Sigmoid colon (tissue), 7 donors: ENCODE data around the gene INSRR. TPM values are rescaled to one million over a fixed set of nuclear protein-coding genes. Genes with fewer than 3 reads are reported as not detected.
A peak's percentile ranks its signal among the peaks of the same experiment; 100 is the strongest.

ENCODE experiments used
- DNase-seq: peaks from one replicate; pipeline ENCODE4 v3.0.0-alpha.2; 2019
- H3K27ac ChIP-seq, 4 donors: fragments of 200-600 bp; sonication (generic); one replicate each; pipeline ENCODE4 v1.5.1; 2016 to 2019; ENCODE audit warnings: mild to moderate bottlenecking in 1 of 4
- H3K27me3 ChIP-seq, 3 donors: fragments of 200-600 bp; sonication (generic); one replicate each; pipeline ENCODE4 v1.5.1; 2019; ENCODE audit warnings: mild to moderate bottlenecking in 1 of 3
- H3K36me3 ChIP-seq, 4 donors: fragments of 200-600 bp; sonication (generic); one replicate each; pipeline ENCODE4 v1.5.1; 2016 to 2019
- H3K4me1 ChIP-seq, 4 donors: fragments of 200-600 bp; sonication (generic); one replicate each; pipeline ENCODE4 v1.5.1; 2017 to 2019
- H3K4me3 ChIP-seq, 4 donors: fragments of 200-600 bp; sonication (generic); one replicate each; pipeline ENCODE4 v1.5.1; 2017 to 2019; ENCODE audit warnings: mild to moderate bottlenecking in 2 of 4, moderate library complexity in 1 of 4
- H3K9me3 ChIP-seq, 4 donors: fragments of 200-600 bp in 3 of 4; sonication (generic) in 3 of 4; one replicate each; pipeline versions ENCODE4 v1.5.1 to v1.6.1; 2013 to 2019
- EP300 ChIP-seq, 4 donors: sonication (generic); formaldehyde crosslinking; IDR thresholded peaks; one replicate each; pipeline ENCODE4 v1.6.1; 2017; ENCODE audit warnings: antibody characterized with exemption in 4 of 4
- POLR2A ChIP-seq, 2 donors: fragments of 450-650 bp; IDR thresholded peaks; one replicate each; pipeline ENCODE4 v1.6.1; 2016; ENCODE audit warnings: antibody characterized with exemption in 2 of 2, mild to moderate bottlenecking in 2 of 2, moderate library complexity in 2 of 2
- POLR2AphosphoS5 ChIP-seq, 4 donors: sonication (generic); formaldehyde crosslinking; IDR thresholded peaks; one replicate each; pipeline ENCODE4 v1.6.1; 2017; ENCODE audit warnings: antibody characterized with exemption in 4 of 4
- WGBS, 2 donors: extraction: QIAGEN DNeasy Blood & Tissue Kit; methylation state at CpG; one replicate each; pipeline ENCODE4 v1.1.7; 2013; 5-methylcytosine and 5-hydroxymethylcytosine counted together
- intact Hi-C: fragments of 100-400 bp; cut with DNase I; formaldehyde crosslinking; loops from one replicate; pipeline ENCODE4 v1.15.1; 2023
- polyA plus RNA-seq, 3 donors: library from polyadenylated mRNA; stranded (reverse); fragments of 200-250 nt; gene quantifications; one replicate each; pipeline ENCODE4 v1.2.3, GENCODE V29; 2013
- total RNA-seq, 4 donors: library from RNA; depleted of rRNA; stranded (reverse); fragments of >200 nt; gene quantifications; one replicate each; pipeline ENCODE4 v1.1.0, GENCODE V29; 2016
- TF ChIP-seq, protein P1 (sequence below), 4 experiments: fragments of 450-650 bp in 3 of 4; fragments of 200-600 bp in 1 of 4; IDR thresholded peaks; one replicate each; pipeline ENCODE4 v1.5.1; 2016 to 2019; ENCODE audit warnings: antibody characterized with exemption in 4 of 4, mild to moderate bottlenecking in 3 of 4, moderate library complexity in 2 of 4
- donor health status: healthy with polysubstance abuse.
- donor health status: Bipolar disorder and iron deficiency.
- donor health status: healthy.

INSRR gene
- total and polyA plus RNA-seq, 7 donors: 0.06 TPM; not detected in 6

DNA sequence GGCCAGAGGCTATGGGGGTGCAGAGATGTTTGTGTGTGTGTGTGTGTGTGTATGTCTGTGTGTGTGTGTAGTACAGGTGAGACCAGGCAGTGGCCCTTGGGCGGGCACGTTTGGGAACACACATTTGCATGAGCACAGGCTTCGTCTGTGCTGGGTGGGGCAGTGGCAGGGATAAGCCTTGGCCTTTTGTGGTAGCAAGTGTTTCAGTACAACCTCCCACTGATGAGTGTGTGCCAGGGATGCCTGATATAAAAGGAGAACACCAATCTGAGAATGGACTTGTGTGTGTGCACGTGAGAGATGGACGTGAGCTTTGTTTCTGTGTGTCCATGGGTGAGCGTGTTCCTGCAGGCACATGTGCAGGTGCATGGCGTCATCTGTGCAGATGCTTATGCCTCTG, 4.7 kb upstream of the INSRR start:
- TF ChIP-seq, protein P1, sequence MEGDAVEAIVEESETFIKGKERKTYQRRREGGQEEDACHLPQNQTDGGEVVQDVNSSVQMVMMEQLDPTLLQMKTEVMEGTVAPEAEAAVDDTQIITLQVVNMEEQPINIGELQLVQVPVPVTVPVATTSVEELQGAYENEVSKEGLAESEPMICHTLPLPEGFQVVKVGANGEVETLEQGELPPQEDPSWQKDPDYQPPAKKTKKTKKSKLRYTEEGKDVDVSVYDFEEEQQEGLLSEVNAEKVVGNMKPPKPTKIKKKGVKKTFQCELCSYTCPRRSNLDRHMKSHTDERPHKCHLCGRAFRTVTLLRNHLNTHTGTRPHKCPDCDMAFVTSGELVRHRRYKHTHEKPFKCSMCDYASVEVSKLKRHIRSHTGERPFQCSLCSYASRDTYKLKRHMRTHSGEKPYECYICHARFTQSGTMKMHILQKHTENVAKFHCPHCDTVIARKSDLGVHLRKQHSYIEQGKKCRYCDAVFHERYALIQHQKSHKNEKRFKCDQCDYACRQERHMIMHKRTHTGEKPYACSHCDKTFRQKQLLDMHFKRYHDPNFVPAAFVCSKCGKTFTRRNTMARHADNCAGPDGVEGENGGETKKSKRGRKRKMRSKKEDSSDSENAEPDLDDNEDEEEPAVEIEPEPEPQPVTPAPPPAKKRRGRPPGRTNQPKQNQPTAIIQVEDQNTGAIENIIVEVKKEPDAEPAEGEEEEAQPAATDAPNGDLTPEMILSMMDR (IDR thresholded peaks at IDR 0.05): no peak
- TF ChIP-seq POLR2A (IDR thresholded peaks at IDR 0.05): no peak
- TF ChIP-seq EP300 (IDR thresholded peaks at IDR 0.05): no peak
- TF ChIP-seq POLR2AphosphoS5 (IDR thresholded peaks at IDR 0.05): no peak
- peaks cover 21 to 83% (median 61%) of the 10 kb centered on the region in 3 donors for H3K27me3 ChIP-seq
- H3K9me3 ChIP-seq: no peaks in the 10 kb centered on the region
- peaks cover 0 to 27% (median 27%) of the 10 kb centered on the region in 4 donors for H3K4me1 ChIP-seq
- 59 to 78% methylated on average over 7 of the region's 7 CpGs for WGBS, 2 donors
- no peak overlapping the region for H3K27ac ChIP-seq
- H3K4me3 ChIP-seq: no peak overlapping the region
- H3K36me3 ChIP-seq: no peaks in the 10 kb centered on the region
- DNase-seq: no peak
- intact Hi-C loops: loop anchor here (10.0 kb wide), 1 partner anchor 139 kb away; the partner anchor contains the start of genes ISG20L2 and METTL25B

DNA sequence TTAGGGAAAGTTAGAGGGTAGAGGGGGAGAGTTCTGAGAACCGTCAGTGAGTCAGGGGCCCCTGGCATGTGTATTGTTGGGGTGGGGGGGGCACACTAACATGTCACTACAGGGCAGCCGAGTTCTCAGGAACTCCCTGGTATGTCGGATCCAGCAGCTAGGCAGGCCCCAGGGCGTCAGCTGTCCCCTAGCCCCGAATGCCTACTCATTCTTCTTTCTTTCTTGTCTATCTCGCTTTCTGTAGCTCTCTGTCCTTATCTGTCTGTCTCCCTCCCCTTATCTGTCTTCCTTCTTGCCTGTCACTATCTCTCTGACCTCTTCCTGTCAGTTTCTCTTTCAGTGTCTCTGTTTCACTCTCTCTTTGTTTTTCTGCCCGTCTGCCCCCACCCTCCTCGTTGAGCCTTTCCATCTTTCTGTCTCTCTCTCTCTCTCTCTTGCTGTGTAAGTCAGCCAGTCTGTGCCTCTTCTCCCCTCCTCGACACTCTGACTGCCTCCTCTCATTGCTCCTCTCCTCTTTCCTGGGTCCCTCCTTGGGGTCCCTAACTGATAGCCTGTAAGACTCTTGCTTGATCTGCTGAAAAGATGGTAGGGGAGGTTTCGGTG, 4.2 kb upstream of the INSRR start:
- H3K4me3 ChIP-seq: no peak overlapping the region
- no peak for DNase-seq
- no peaks in the 10 kb centered on the region for H3K9me3 ChIP-seq
- H3K27me3 ChIP-seq: peaks cover 21 to 88% (median 66%) of the 10 kb centered on the region in 3 donors
- intact Hi-C loops: loop anchor here (10.0 kb wide), 1 partner anchor 138 kb away; the partner anchor contains the start of genes ISG20L2 and METTL25B
- no peaks in the 10 kb centered on the region for H3K36me3 ChIP-seq
- no peak overlapping the region for H3K27ac ChIP-seq
- WGBS, 2 donors: 55 to 65% methylated on average over 10 of the region's 10 CpGs
- TF ChIP-seq, protein P1 (IDR thresholded peaks at IDR 0.05): no peak
- H3K4me1 ChIP-seq: peaks cover 0 to 32% (median 28%) of the 10 kb centered on the region in 4 donors

DNA sequence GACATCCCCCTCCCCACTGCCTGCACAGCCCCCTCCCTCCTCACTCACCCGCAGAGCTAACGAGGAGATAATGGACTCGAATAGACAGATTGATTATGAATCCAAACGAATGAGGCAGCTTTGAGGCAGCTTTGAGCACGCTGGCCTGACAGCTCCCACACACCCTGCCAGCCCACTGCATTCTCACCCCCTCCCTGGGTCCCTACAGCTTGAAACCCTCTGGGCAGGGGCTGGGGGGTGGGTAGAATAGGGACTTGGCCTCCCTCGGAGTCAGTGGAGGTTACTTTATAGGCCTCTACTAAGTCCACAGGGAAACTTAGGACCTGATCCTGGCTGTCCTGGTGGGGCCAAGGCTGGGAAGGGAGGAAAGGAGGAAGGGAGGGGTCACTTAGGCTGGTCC, 3.7 kb upstream of the INSRR start:
- H3K4me3 ChIP-seq: no peak overlapping the region
- intact Hi-C loops: loop anchor here (10.0 kb wide), 1 partner anchor 138 kb away; the partner anchor contains the start of genes ISG20L2 and METTL25B
- peaks cover 0 to 32% (median 28%) of the 10 kb centered on the region in 4 donors for H3K4me1 ChIP-seq
- TF ChIP-seq, protein P1 (IDR thresholded peaks at IDR 0.05): no peak
- TF ChIP-seq EP300 (IDR thresholded peaks at IDR 0.05): no peak
- TF ChIP-seq POLR2A (IDR thresholded peaks at IDR 0.05): no peak
- TF ChIP-seq POLR2AphosphoS5 (IDR thresholded peaks at IDR 0.05): no peak
- H3K27me3 ChIP-seq: peaks cover 21 to 93% (median 71%) of the 10 kb centered on the region in 3 donors
- H3K36me3 ChIP-seq: no peaks in the 10 kb centered on the region
- no peaks in the 10 kb centered on the region for H3K9me3 ChIP-seq
- no peak overlapping the region for H3K27ac ChIP-seq
- 74 to 86% methylated on average over 6 of the region's 6 CpGs for WGBS, 2 donors
- no peak for DNase-seq

DNA sequence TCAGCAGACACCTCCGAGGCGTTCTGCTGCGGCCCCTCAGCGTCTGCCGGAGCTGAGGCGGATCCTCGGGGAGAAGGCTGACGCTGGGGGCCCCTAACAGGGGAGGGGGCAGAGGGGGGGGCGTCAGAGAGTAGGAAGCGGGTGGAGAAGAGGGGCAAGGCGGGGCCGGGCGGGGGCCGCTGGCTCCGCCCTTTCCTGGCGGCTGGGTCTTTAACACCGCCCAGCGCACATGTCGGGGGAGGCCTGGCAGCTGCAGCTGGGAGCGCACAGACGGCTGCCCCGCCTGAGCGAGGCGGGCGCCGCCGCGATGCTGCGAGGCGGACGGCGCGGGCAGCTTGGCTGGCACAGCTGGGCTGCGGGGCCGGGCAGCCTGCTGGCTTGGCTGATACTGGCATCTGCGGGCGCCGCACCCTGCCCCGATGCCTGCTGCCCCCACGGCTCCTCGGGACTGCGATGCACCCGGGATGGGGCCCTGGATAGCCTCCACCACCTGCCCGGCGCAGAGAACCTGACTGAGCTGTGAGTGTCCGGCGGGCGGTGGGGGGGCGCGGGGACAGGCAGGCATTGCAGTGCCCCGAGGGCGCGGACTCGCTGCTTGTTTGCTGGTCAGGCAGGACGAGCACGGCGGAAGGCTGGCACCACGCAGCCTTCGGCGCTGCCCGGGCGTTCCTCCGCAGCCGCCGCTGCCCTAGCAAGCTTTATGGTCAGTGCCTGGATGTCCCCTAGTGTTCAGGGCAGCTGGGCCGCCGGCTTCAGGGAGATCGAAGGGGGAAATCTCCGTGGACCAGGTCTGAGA, 1.9 kb upstream of the INSRR start, which contains the start of gene NTRK1:
Gene NTRK1, plus strand, starts transcription at position 238 of the 796 bp plus-strand sequence. Its CDS starts 70 bp downstream, at position 308.
- 3% methylated on average over 69 of the region's 69 CpGs for WGBS, 2 donors
- no peaks in the 10 kb centered on the region for H3K9me3 ChIP-seq
- H3K27ac ChIP-seq: no peak within 1 kb of the TSS
- peaks cover 21 to 84% (median 68%) of the 10 kb centered on the region in 3 donors for H3K27me3 ChIP-seq
- intact Hi-C loops: loop anchor here (10.0 kb wide), 1 partner anchor 136 kb away; the partner anchor contains the start of genes ISG20L2 and METTL25B
- no peak for DNase-seq
- H3K36me3 ChIP-seq: no peaks in the 10 kb centered on the region
- H3K4me1 ChIP-seq: peaks cover 0 to 32% (median 28%) of the 10 kb centered on the region in 4 donors
- peak within 1 kb of the TSS; percentile 4 to 35 (median 19) for H3K4me3 ChIP-seq
- TF ChIP-seq POLR2A (IDR thresholded peaks at IDR 0.05) (no peak), EP300 (IDR thresholded peaks at IDR 0.05) (no peak), POLR2AphosphoS5 (IDR thresholded peaks at IDR 0.05) (no peak)
- TF ChIP-seq, protein P1 (IDR thresholded peaks at IDR 0.05): no peak
